GM12873 (cell line): Measurements from ENCODE around the gene TAAR1.

Experiments
- CTCF ChIP-seq: IDR thresholded peaks from 2 replicates; pipeline ENCODE4 v1.5.1; 2012; ENCODE audit warnings: low read depth, mild to moderate bottlenecking, moderate library complexity, low read length, control low read depth; ENCODE audit not compliant: insufficient read depth; ENCODE audit errors: missing control alignments

TAAR1 gene, protein sequence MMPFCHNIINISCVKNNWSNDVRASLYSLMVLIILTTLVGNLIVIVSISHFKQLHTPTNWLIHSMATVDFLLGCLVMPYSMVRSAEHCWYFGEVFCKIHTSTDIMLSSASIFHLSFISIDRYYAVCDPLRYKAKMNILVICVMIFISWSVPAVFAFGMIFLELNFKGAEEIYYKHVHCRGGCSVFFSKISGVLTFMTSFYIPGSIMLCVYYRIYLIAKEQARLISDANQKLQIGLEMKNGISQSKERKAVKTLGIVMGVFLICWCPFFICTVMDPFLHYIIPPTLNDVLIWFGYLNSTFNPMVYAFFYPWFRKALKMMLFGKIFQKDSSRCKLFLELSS

GRCh38 chr6:132659082-132659481 lies at the start of gene TAAR1:
TAAR1 (minus strand) TSS chr6:132659182; CDS start chr6:132646003, 13,179 bp downstream.
- no peak for TF ChIP-seq CTCF

- no peak for TF ChIP-seq CTCF
Measured at GRCh38 chr6:132708771-132709170, 49.8 kb upstream of the TAAR1 start.

GRCh38 chr6:132708002-132708401 lies 49.0 kb upstream of the TAAR1 start:
- TF ChIP-seq CTCF: no peak

DNA sequence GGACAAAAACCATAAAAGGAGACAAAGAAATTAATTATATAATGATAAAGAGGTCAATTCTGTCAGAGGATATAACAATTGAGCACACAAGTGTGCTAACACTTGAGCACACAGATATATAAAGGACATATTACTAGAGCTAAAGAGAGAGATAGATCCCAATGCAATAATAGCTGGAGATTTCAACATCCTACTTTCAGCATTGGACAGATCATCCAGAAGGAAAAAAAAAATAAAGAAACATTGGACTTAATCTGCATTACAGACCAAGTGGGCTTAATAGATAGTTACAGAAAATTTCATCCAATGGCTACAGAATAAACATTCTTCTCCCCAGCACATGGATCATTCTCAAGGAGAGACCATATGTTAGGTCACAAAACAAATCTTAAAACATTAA lies 45.0 kb upstream of the TAAR1 start:
- TF ChIP-seq CTCF: no peak

GRCh38 chr6:132698608-132699007 lies 39.6 kb upstream of the TAAR1 start:
- TF ChIP-seq CTCF: no peak

- no peak for TF ChIP-seq CTCF
Measured at GRCh38 chr6:132695773-132696172, 36.8 kb upstream of the TAAR1 start.

DNA sequence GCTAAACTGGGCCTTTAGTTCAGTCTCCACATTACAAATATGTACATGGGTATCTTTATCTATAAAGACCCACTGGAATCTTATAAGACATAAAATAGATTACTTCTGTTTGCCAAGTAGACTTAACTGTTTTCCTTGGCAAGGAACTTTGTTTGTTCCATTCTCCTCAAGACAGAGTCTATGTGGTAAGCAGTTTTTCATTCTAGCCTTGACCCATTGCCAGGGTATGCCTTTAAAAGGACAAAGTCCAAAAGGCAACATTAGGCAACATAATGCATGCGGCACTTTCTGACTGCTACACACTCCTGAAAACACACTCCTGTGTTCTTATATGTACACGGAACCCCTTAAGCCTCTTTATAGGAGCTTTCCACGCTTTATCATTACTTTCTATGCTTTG lies 34.5 kb upstream of the TAAR1 start:
- no peak for TF ChIP-seq CTCF
